Calu3 (cell line): ENCODE data around the gene IBTK. TPM values are rescaled to one million over a fixed set of nuclear protein-coding genes. Genes with fewer than 3 reads are reported as not detected.
"Not testable (repeated sequence)": the region's sequence is repeated elsewhere in the genome, so short reads cannot be mapped to it uniquely, and the experiment has no call there.

Experiments used
- BruUV-seq: library from RNA; stranded (reverse); fragments of 400-500 nt; replicated peaks from 2 replicates; lab custom pipeline; 2021; lab: Mats Ljungman, UMichigan
- CTCF ChIA-PET: fragments of 300-600 bp; sonication (Branson Sonifier 250); formaldehyde crosslinking; loops from one replicate; lab custom pipeline; 2022; ENCODE audit warnings: antibody characterized with exemption; lab: Charles Lee
- DNase-seq: peaks from one replicate; pipeline ENCODE4 v3.0.0; 2022
- H3K27ac Mint-ChIP-seq: one replicate; pipeline ENCODE4 v1.8.0; 2022; ENCODE audit warnings: mixed read lengths; ENCODE audit not compliant: unreplicated experiment
- H3K27me3 Mint-ChIP-seq: one replicate; pipeline ENCODE4 v1.8.0; 2022; ENCODE audit warnings: mixed read lengths; ENCODE audit not compliant: unreplicated experiment
- H3K36me3 Mint-ChIP-seq: one replicate; pipeline ENCODE4 v1.8.0; 2022; ENCODE audit warnings: mild to moderate bottlenecking, moderate library complexity, mixed read lengths; ENCODE audit not compliant: insufficient read depth, unreplicated experiment
- H3K4me1 Mint-ChIP-seq: one replicate; pipeline ENCODE4 v1.8.0; 2022; ENCODE audit warnings: mild to moderate bottlenecking, low read depth, mixed read lengths; ENCODE audit not compliant: unreplicated experiment
- H3K4me3 Mint-ChIP-seq: one replicate; pipeline ENCODE4 v1.8.0; 2022; ENCODE audit warnings: mild to moderate bottlenecking, low read depth, moderate library complexity, mixed read lengths; ENCODE audit not compliant: unreplicated experiment
- H3K9me3 Mint-ChIP-seq: one replicate; pipeline ENCODE4 v1.8.0; 2022; ENCODE audit warnings: low read depth, mixed read lengths; ENCODE audit not compliant: unreplicated experiment
- CTCF ChIP-seq: fragments of 200-600 bp; IDR thresholded peaks from one replicate; pipeline ENCODE4 v1.8.0; 2022; ENCODE audit warnings: antibody characterized with exemption; ENCODE audit not compliant: unreplicated experiment
- intact Hi-C: fragments of 100-400 bp; cut with micrococcal nuclease; formaldehyde crosslinking; loops from one replicate; pipeline ENCODE4 v1.10.0; 2022; ENCODE audit not compliant: unreplicated experiment
- total RNA-seq: library from RNA; stranded (reverse); gene quantifications from 2 replicates; pipeline ENCODE4 v1.2.3, GENCODE V29; 2022

Gene IBTK
- total RNA-seq, 1 experiment from 2014 or later, result 48.3 TPM

GRCh38 chr6:82259389-82259788 is 11.8 kb upstream of the IBTK start:
- Mint-ChIP-seq H3K36me3 (no peaks in the 10 kb centered on the region), H3K4me1 (peaks cover 8% of the 10 kb centered on the region), H3K27ac (no peak overlapping the region), H3K4me3 (no peak overlapping the region), H3K9me3 (no peaks in the 10 kb centered on the region), H3K27me3 (no peaks in the 10 kb centered on the region)
- intact Hi-C loops, result no loop called here
- CTCF ChIA-PET, result interaction anchor here (1.0 kb wide), 1 partner anchor 808 kb away, joined by 3 read pairs; the partner anchor contains the start of gene DOP1A
- no peak for DNase-seq
- no peak for TF ChIP-seq CTCF
- no TSS peak for BruUV-seq

GRCh38 chr6:82257088-82257774 is 9.7 kb upstream of the IBTK start:
- intact Hi-C loops, result no loop called here
- CTCF ChIA-PET, result no interaction called here
- H3K4me3 Mint-ChIP-seq, result no peak overlapping the region
- DNase-seq, result no peak
- no peak overlapping the region for H3K27ac Mint-ChIP-seq
- H3K27me3 Mint-ChIP-seq, result no peaks in the 10 kb centered on the region
- TF ChIP-seq CTCF, result no peak
- no peaks in the 10 kb centered on the region for H3K36me3 Mint-ChIP-seq
- H3K4me1 Mint-ChIP-seq, result peaks cover 8% of the 10 kb centered on the region
- BruUV-seq, result no TSS peak
- no peaks in the 10 kb centered on the region for H3K9me3 Mint-ChIP-seq

- H3K4me1 Mint-ChIP-seq, H3K27me3 Mint-ChIP-seq, H3K27ac Mint-ChIP-seq, CTCF ChIA-PET, DNase-seq, H3K36me3 Mint-ChIP-seq, H3K4me3 Mint-ChIP-seq, H3K9me3 Mint-ChIP-seq, BruUV-seq, intact Hi-C loops: not testable (repeated sequence)
Observed at GRCh38 chr6:82254722-82255121, 7.2 kb upstream of the IBTK start.

GRCh38 chr6:82251942-82252341 is 4.4 kb upstream of the IBTK start:
- CTCF ChIA-PET, result interaction anchor here (1.6 kb wide), 1 partner anchor 813 kb away, joined by 4 read pairs; the partner anchor contains the start of gene UBE3D
- BruUV-seq, result no TSS peak
- Mint-ChIP-seq H3K27ac (no peak overlapping the region), H3K9me3 (no peaks in the 10 kb centered on the region), H3K27me3 (no peaks in the 10 kb centered on the region), H3K36me3 (peaks cover 20% of the 10 kb centered on the region), H3K4me1 (no peaks in the 10 kb centered on the region), H3K4me3 (no peak overlapping the region)
- intact Hi-C loops, result loop anchor here (1.0 to 2.0 kb wide), 2 partner anchors 337 to 803 kb away; no protein-coding TSS in a partner anchor
- peak; percentile 19 for DNase-seq
- no peak for TF ChIP-seq CTCF
